ENCODE results near the gene NUSAP1. TPM values are rescaled to one million over a fixed set of nuclear protein-coding genes. Genes with fewer than 3 reads are reported as not detected.
"Not testable (repeated sequence)": the region's sequence is repeated elsewhere in the genome, so short reads cannot be mapped to it uniquely, and the experiment has no call there.

Gene NUSAP1
- total RNA-seq, 3 donors from 2014 or later (not counting 1 experiment from before 2014, with no cell fraction given): 5.6 to 9.4 (median 7.6) TPM

GRCh38 chr15:41292521-41292920 lies 40.2 kb upstream of the NUSAP1 start:
- H3K9me3 ChIP-seq (ENCODE audit: control insufficient read depth, insufficient read depth, low read length): no peaks in the 10 kb centered on the region
- no peaks in the 10 kb centered on the region for H3K9me3 Mint-ChIP-seq
- H3K4me1 Mint-ChIP-seq: peaks cover 8 to 12% of the 10 kb centered on the region in 2 donors
- no peak for TF ChIP-seq CTCF (IDR thresholded peaks at IDR 0.05)
- no peak overlapping the region for H3K4me3 Mint-ChIP-seq
- DNase-seq: no peak
- no peak overlapping the region for H3K27ac ChIP-seq (ENCODE audit: low read length)
- H3K36me3 Mint-ChIP-seq: no peaks in the 10 kb centered on the region
- peaks cover 10% of the 10 kb centered on the region for H3K4me1 ChIP-seq (ENCODE audit: control insufficient read depth, insufficient read depth, low read length)
- WGBS (ENCODE audit: insufficient coverage): no CpG with 5 or more reads among the region's 1 CpG
- no peaks in the 10 kb centered on the region for H3K27me3 Mint-ChIP-seq (ENCODE audit: low read depth in 2 of 2)
- no peak overlapping the region for H3K4me3 ChIP-seq (ENCODE audit: low read length)
- intact Hi-C loops (cut with micrococcal nuclease): no loop called here
- no peaks in the 10 kb centered on the region for H3K27me3 ChIP-seq (ENCODE audit: control insufficient read depth, insufficient read depth, low read length)
- peaks cover 16% of the 10 kb centered on the region for H3K36me3 ChIP-seq (ENCODE audit: control insufficient read depth, insufficient read depth, low read length)
- ATAC-seq: no peak
- H3K27ac Mint-ChIP-seq: no peak overlapping the region

GRCh38 chr15:41301139-41301538 lies 31.5 kb upstream of the NUSAP1 start:
- WGBS (ENCODE audit: insufficient coverage): 92% methylated on average over 2 of the region's 2 CpGs
- H3K27me3 ChIP-seq (ENCODE audit: control insufficient read depth, insufficient read depth, low read length); H3K36me3 Mint-ChIP-seq; H3K4me3 Mint-ChIP-seq; H3K4me3 ChIP-seq (ENCODE audit: low read length); H3K27me3 Mint-ChIP-seq (ENCODE audit: low read depth in 2 of 2); H3K9me3 Mint-ChIP-seq; DNase-seq; H3K9me3 ChIP-seq (ENCODE audit: control insufficient read depth, insufficient read depth, low read length); ATAC-seq; intact Hi-C loops (cut with micrococcal nuclease); H3K4me1 ChIP-seq (ENCODE audit: control insufficient read depth, insufficient read depth, low read length); H3K4me1 Mint-ChIP-seq; H3K27ac ChIP-seq (ENCODE audit: low read length): not testable (repeated sequence)
- H3K36me3 ChIP-seq (ENCODE audit: control insufficient read depth, insufficient read depth, low read length): peaks cover 15% of the 10 kb centered on the region
- peak overlapping the region; percentile 41 to 60 for H3K27ac Mint-ChIP-seq

GRCh38 chr15:41301587-41301986 lies 31.1 kb upstream of the NUSAP1 start:
- H3K27ac ChIP-seq (ENCODE audit: low read length): no peak overlapping the region
- H3K4me3 ChIP-seq (ENCODE audit: low read length): no peak overlapping the region
- Mint-ChIP-seq H3K27me3 (ENCODE audit: low read depth in 2 of 2) (no peaks in the 10 kb centered on the region), H3K4me1 (peaks cover 0 to 5% of the 10 kb centered on the region in 2 donors), H3K27ac (peak overlapping the region; percentile 41 to 60), H3K9me3 (no peaks in the 10 kb centered on the region), H3K4me3 (no peak overlapping the region), H3K36me3 (peaks cover 6% of the 10 kb centered on the region)
- no peaks in the 10 kb centered on the region for H3K27me3 ChIP-seq (ENCODE audit: control insufficient read depth, insufficient read depth, low read length)
- no peaks in the 10 kb centered on the region for H3K4me1 ChIP-seq (ENCODE audit: control insufficient read depth, insufficient read depth, low read length)
- whole genome bisulfite sequencing (ENCODE audit: insufficient coverage): 100% methylated on average over 1 of the region's 1 CpG
- DNase-seq: no peak
- no peaks in the 10 kb centered on the region for H3K9me3 ChIP-seq (ENCODE audit: control insufficient read depth, insufficient read depth, low read length)
- no peak for ATAC-seq
- intact Hi-C loops (cut with micrococcal nuclease): no loop called here
- no peak for TF ChIP-seq CTCF (IDR thresholded peaks at IDR 0.05)
- H3K36me3 ChIP-seq (ENCODE audit: control insufficient read depth, insufficient read depth, low read length): peaks cover 15% of the 10 kb centered on the region

GRCh38 chr15:41304149-41304770 lies 28.4 kb upstream of the NUSAP1 start:
- Mint-ChIP-seq H3K9me3 (no peaks in the 10 kb centered on the region), H3K36me3 (no peaks in the 10 kb centered on the region), H3K4me3 (no peak overlapping the region), H3K4me1 (peaks cover 0 to 5% of the 10 kb centered on the region in 2 donors), H3K27me3 (ENCODE audit: low read depth in 2 of 2) (no peaks in the 10 kb centered on the region), H3K27ac (peak overlapping the region in 1 of 2 donors; percentile 59)
- ATAC-seq (no peak), DNase-seq (no peak)
- intact Hi-C loops (cut with micrococcal nuclease): no loop called here
- Histone ChIP-seq H3K9me3 (ENCODE audit: control insufficient read depth, insufficient read depth, low read length) (no peaks in the 10 kb centered on the region), H3K4me1 (ENCODE audit: control insufficient read depth, insufficient read depth, low read length) (no peaks in the 10 kb centered on the region), H3K36me3 (ENCODE audit: control insufficient read depth, insufficient read depth, low read length) (peaks cover 6% of the 10 kb centered on the region), H3K27me3 (ENCODE audit: control insufficient read depth, insufficient read depth, low read length) (no peaks in the 10 kb centered on the region), H3K27ac (ENCODE audit: low read length) (no peak overlapping the region), H3K4me3 (ENCODE audit: low read length) (no peak overlapping the region)
- 72% methylated on average over 2 of the region's 3 CpGs for WGBS (ENCODE audit: insufficient coverage)
- TF ChIP-seq CTCF (IDR thresholded peaks at IDR 0.05): no peak
